Measurements from ENCODE around the gene DTNBP1.
"Not testable (repeated sequence)": the region's sequence is repeated elsewhere in the genome, so short reads cannot be mapped to it uniquely, and the experiment has no call there.

Gene DTNBP1

GRCh38 chr6:15674690-15675386, 12.0 kb upstream of the DTNBP1 start:
- Histone ChIP-seq H3K4me3 (ENCODE audit: low read length) (no peak overlapping the region), H3K4me1 (ENCODE audit: control insufficient read depth, low read depth, low read length) (no peaks in the 10 kb centered on the region), H3K27ac (ENCODE audit: low read depth, low read length) (no peak overlapping the region), H2BK5ac (ENCODE audit: low read length) (no peak overlapping the region), H3K56ac (ENCODE audit: low read length) (no peak overlapping the region), H3K18ac (ENCODE audit: low read length) (no peak overlapping the region), H4K8ac (ENCODE audit: low read depth, low read length) (no peak overlapping the region), H2AK5ac (ENCODE audit: low read length) (no peak overlapping the region), H3K79me1 (ENCODE audit: low read length) (no peaks in the 10 kb centered on the region), H3K9ac (ENCODE audit: low read length) (no peak overlapping the region), H3K4ac (ENCODE audit: low read depth, low read length) (no peak overlapping the region), H3K27me3 (ENCODE audit: insufficient read depth, low read length, poor library complexity) (no peaks in the 10 kb centered on the region), H3K36me3 (ENCODE audit: control insufficient read depth, insufficient read depth, low read length) (no peaks in the 10 kb centered on the region), H2BK120ac (ENCODE audit: low read depth, low read length) (no peak overlapping the region), H3K79me2 (ENCODE audit: control insufficient read depth, insufficient read depth, low read length) (no peaks in the 10 kb centered on the region), H3K4me2 (ENCODE audit: low read length) (no peak overlapping the region), H4K5ac (ENCODE audit: low read length) (no peak overlapping the region), H3K23ac (ENCODE audit: low read length) (no peak overlapping the region), H2BK15ac (replicated peaks; ENCODE audit: low read depth) (no peak overlapping the region)
- DNase-seq, result no peak
- whole genome bisulfite sequencing (ENCODE audit: extremely low coverage, insufficient coverage, low lambda C conversion rate), result no CpG with 5 or more reads among the region's 9 CpGs

GRCh38 chr6:15673666-15674065, 10.8 kb upstream of the DTNBP1 start:
- no CpG with 5 or more reads among the region's 3 CpGs for WGBS (ENCODE audit: extremely low coverage, insufficient coverage, low lambda C conversion rate)
- H3K18ac ChIP-seq (ENCODE audit: low read length), result no peak overlapping the region

GRCh38 chr6:15672818-15673217, 10.0 kb upstream of the DTNBP1 start:
- DNase-seq, result no peak
- Histone ChIP-seq H3K4me3 (ENCODE audit: low read length) (no peak overlapping the region), H3K18ac (ENCODE audit: low read length) (no peak overlapping the region), H2BK120ac (ENCODE audit: low read depth, low read length) (no peak overlapping the region), H3K79me2 (ENCODE audit: control insufficient read depth, insufficient read depth, low read length) (no peaks in the 10 kb centered on the region), H3K4me1 (ENCODE audit: control insufficient read depth, low read depth, low read length) (no peaks in the 10 kb centered on the region), H3K4me2 (ENCODE audit: low read length) (no peak overlapping the region), H3K27me3 (ENCODE audit: insufficient read depth, low read length, poor library complexity) (no peaks in the 10 kb centered on the region), H4K8ac (ENCODE audit: low read depth, low read length) (no peak overlapping the region), H2BK15ac (replicated peaks; ENCODE audit: low read depth) (no peak overlapping the region), H2AK5ac (ENCODE audit: low read length) (no peak overlapping the region), H3K36me3 (ENCODE audit: control insufficient read depth, insufficient read depth, low read length) (no peaks in the 10 kb centered on the region), H4K5ac (ENCODE audit: low read length) (no peak overlapping the region), H3K27ac (ENCODE audit: low read depth, low read length) (no peak overlapping the region), H2BK5ac (ENCODE audit: low read length) (no peak overlapping the region), H3K56ac (ENCODE audit: low read length) (no peak overlapping the region), H3K4ac (ENCODE audit: low read depth, low read length) (no peak overlapping the region), H3K23ac (ENCODE audit: low read length) (no peak overlapping the region), H3K79me1 (ENCODE audit: low read length) (no peaks in the 10 kb centered on the region), H3K9ac (ENCODE audit: low read length) (no peak overlapping the region)
- no CpG with 5 or more reads among the region's 3 CpGs for WGBS (ENCODE audit: extremely low coverage, insufficient coverage, low lambda C conversion rate)

More at GRCh38 chr6:15673666-15674065, 10.8 kb upstream of the DTNBP1 start:
- Histone ChIP-seq H2BK120ac (ENCODE audit: low read depth, low read length) (no peak overlapping the region), H3K4me1 (ENCODE audit: control insufficient read depth, low read depth, low read length) (no peaks in the 10 kb centered on the region), H3K79me2 (ENCODE audit: control insufficient read depth, insufficient read depth, low read length) (no peaks in the 10 kb centered on the region), H3K79me1 (ENCODE audit: low read length) (no peaks in the 10 kb centered on the region), H3K9ac (ENCODE audit: low read length) (no peak overlapping the region), H3K27me3 (ENCODE audit: insufficient read depth, low read length, poor library complexity) (no peaks in the 10 kb centered on the region), H3K27ac (ENCODE audit: low read depth, low read length) (no peak overlapping the region), H3K36me3 (ENCODE audit: control insufficient read depth, insufficient read depth, low read length) (no peaks in the 10 kb centered on the region), H3K56ac (ENCODE audit: low read length) (no peak overlapping the region), H3K23ac (ENCODE audit: low read length) (no peak overlapping the region), H4K8ac (ENCODE audit: low read depth, low read length) (no peak overlapping the region), H3K4me2 (ENCODE audit: low read length) (no peak overlapping the region), H2BK5ac (ENCODE audit: low read length) (no peak overlapping the region), H3K4ac (ENCODE audit: low read depth, low read length) (no peak overlapping the region), H2BK15ac (replicated peaks; ENCODE audit: low read depth) (no peak overlapping the region), H2AK5ac (ENCODE audit: low read length) (no peak overlapping the region), H3K4me3 (ENCODE audit: low read length) (no peak overlapping the region), H4K5ac (ENCODE audit: low read length) (no peak overlapping the region)
- DNase-seq, result no peak

- no CpG with 5 or more reads among the region's 1 CpG for WGBS (ENCODE audit: extremely low coverage, insufficient coverage, low lambda C conversion rate)
Measured at GRCh38 chr6:15672291-15672690, 9.5 kb upstream of the DTNBP1 start.

GRCh38 chr6:15668918-15669317, 6.1 kb upstream of the DTNBP1 start:
- H3K4me2 ChIP-seq (ENCODE audit: low read length), result no peak overlapping the region
- H3K79me2 ChIP-seq (ENCODE audit: control insufficient read depth, insufficient read depth, low read length), result no peaks in the 10 kb centered on the region
- H3K36me3 ChIP-seq (ENCODE audit: control insufficient read depth, insufficient read depth, low read length), result no peaks in the 10 kb centered on the region
- no peaks in the 10 kb centered on the region for H3K27me3 ChIP-seq (ENCODE audit: insufficient read depth, low read length, poor library complexity)
- H3K4me1 ChIP-seq (ENCODE audit: control insufficient read depth, low read depth, low read length), result no peaks in the 10 kb centered on the region
- H3K4ac ChIP-seq (ENCODE audit: low read depth, low read length), result no peak overlapping the region
- H4K5ac ChIP-seq (ENCODE audit: low read length), result no peak overlapping the region
- H3K9ac ChIP-seq (ENCODE audit: low read length), result no peak overlapping the region
- no peak overlapping the region for H2AK5ac ChIP-seq (ENCODE audit: low read length)
- H3K79me1 ChIP-seq (ENCODE audit: low read length), result no peaks in the 10 kb centered on the region
- no peak overlapping the region for H2BK15ac ChIP-seq (replicated peaks; ENCODE audit: low read depth)
- H3K56ac ChIP-seq (ENCODE audit: low read length), result no peak overlapping the region
- no peak overlapping the region for H2BK5ac ChIP-seq (ENCODE audit: low read length)
- no CpG with 5 or more reads among the region's 2 CpGs for WGBS (ENCODE audit: extremely low coverage, insufficient coverage, low lambda C conversion rate)
- H3K4me3 ChIP-seq (ENCODE audit: low read length), result no peak overlapping the region
- no peak overlapping the region for H3K23ac ChIP-seq (ENCODE audit: low read length)
- H3K27ac ChIP-seq (ENCODE audit: low read depth, low read length), result no peak overlapping the region
- DNase-seq, result no peak
- no peak overlapping the region for H4K8ac ChIP-seq (ENCODE audit: low read depth, low read length)
- no peak overlapping the region for H2BK120ac ChIP-seq (ENCODE audit: low read depth, low read length)
- no peak overlapping the region for H3K18ac ChIP-seq (ENCODE audit: low read length)

More at GRCh38 chr6:15672291-15672690, 9.5 kb upstream of the DTNBP1 start:
- Histone ChIP-seq H3K4me2 (ENCODE audit: low read length) (no peak overlapping the region), H2BK120ac (ENCODE audit: low read depth, low read length) (no peak overlapping the region), H3K79me2 (ENCODE audit: control insufficient read depth, insufficient read depth, low read length) (no peaks in the 10 kb centered on the region), H4K5ac (ENCODE audit: low read length) (no peak overlapping the region), H2BK15ac (replicated peaks; ENCODE audit: low read depth) (no peak overlapping the region), H3K36me3 (ENCODE audit: control insufficient read depth, insufficient read depth, low read length) (no peaks in the 10 kb centered on the region), H3K27me3 (ENCODE audit: insufficient read depth, low read length, poor library complexity) (no peaks in the 10 kb centered on the region), H3K4me1 (ENCODE audit: control insufficient read depth, low read depth, low read length) (no peaks in the 10 kb centered on the region), H3K9ac (ENCODE audit: low read length) (no peak overlapping the region), H3K79me1 (ENCODE audit: low read length) (no peaks in the 10 kb centered on the region), H3K27ac (ENCODE audit: low read depth, low read length) (no peak overlapping the region), H2BK5ac (ENCODE audit: low read length) (no peak overlapping the region), H2AK5ac (ENCODE audit: low read length) (no peak overlapping the region), H3K4ac (ENCODE audit: low read depth, low read length) (no peak overlapping the region), H3K23ac (ENCODE audit: low read length) (no peak overlapping the region), H4K8ac (ENCODE audit: low read depth, low read length) (no peak overlapping the region), H3K18ac (ENCODE audit: low read length) (no peak overlapping the region), H3K56ac (ENCODE audit: low read length) (no peak overlapping the region), H3K4me3 (ENCODE audit: low read length) (no peak overlapping the region)
- DNase-seq, result no peak

GRCh38 chr6:15666896-15667295, 4.1 kb upstream of the DTNBP1 start:
- not testable (repeated sequence) for H3K23ac ChIP-seq (ENCODE audit: low read length); DNase-seq; H3K27me3 ChIP-seq (ENCODE audit: insufficient read depth, low read length, poor library complexity); H3K36me3 ChIP-seq (ENCODE audit: control insufficient read depth, insufficient read depth, low read length); H3K4me1 ChIP-seq (ENCODE audit: control insufficient read depth, low read depth, low read length); H3K79me2 ChIP-seq (ENCODE audit: control insufficient read depth, insufficient read depth, low read length); H3K9ac ChIP-seq (ENCODE audit: low read length); H4K5ac ChIP-seq (ENCODE audit: low read length); H3K79me1 ChIP-seq (ENCODE audit: low read length); H3K27ac ChIP-seq (ENCODE audit: low read depth, low read length); H4K8ac ChIP-seq (ENCODE audit: low read depth, low read length); H3K56ac ChIP-seq (ENCODE audit: low read length); H3K4ac ChIP-seq (ENCODE audit: low read depth, low read length); H2BK120ac ChIP-seq (ENCODE audit: low read depth, low read length); H3K4me2 ChIP-seq (ENCODE audit: low read length); H2BK5ac ChIP-seq (ENCODE audit: low read length); H2BK15ac ChIP-seq (replicated peaks; ENCODE audit: low read depth); H3K4me3 ChIP-seq (ENCODE audit: low read length); H2AK5ac ChIP-seq (ENCODE audit: low read length); H3K18ac ChIP-seq (ENCODE audit: low read length)
- WGBS (ENCODE audit: extremely low coverage, insufficient coverage, low lambda C conversion rate), result no CpG with 5 or more reads among the region's 4 CpGs

All from mesendoderm (in vitro differentiated cells).